NT2/D1 (cell line): ENCODE measurements around the gene PLA2G4D.
"Not testable (repeated sequence)": the region's sequence is repeated elsewhere in the genome, so short reads cannot be mapped to it uniquely, and the experiment has no call there.

Experiments
- DNase-seq: peaks from one replicate; pipeline ENCODE4 v3.0.0-alpha.2; 2011; ENCODE audit warnings: low read depth, low spot score
- H3K27me3 ChIP-seq: 2 replicates; pipeline ENCODE4 v1.6.0; 2011; ENCODE audit warnings: mild to moderate bottlenecking; ENCODE audit not compliant: insufficient read length, insufficient read depth
- H3K36me3 ChIP-seq: 2 replicates; pipeline ENCODE4 v1.6.1; 2011; ENCODE audit warnings: mild to moderate bottlenecking, low read length, mixed read lengths; ENCODE audit not compliant: insufficient read depth, insufficient read length
- H3K4me1 ChIP-seq: 2 replicates; pipeline ENCODE4 v1.5.1; 2011; ENCODE audit not compliant: insufficient read depth, insufficient read length
- H3K4me3 ChIP-seq: 2 replicates; pipeline ENCODE4 v1.5.1; 2011; ENCODE audit warnings: low read depth; ENCODE audit not compliant: insufficient read length
- H3K9ac ChIP-seq: 2 replicates; pipeline ENCODE4 v1.6.0; 2011; ENCODE audit warnings: low read depth; ENCODE audit not compliant: insufficient read length
- H3K9me3 ChIP-seq: 2 replicates; pipeline ENCODE4 v1.5.1; 2011; ENCODE audit warnings: mild to moderate bottlenecking, low read length; ENCODE audit not compliant: insufficient read depth
- SUZ12 ChIP-seq: IDR thresholded peaks from 2 replicates; pipeline ENCODE4 v1.6.1; 2011; ENCODE audit not compliant: insufficient read length, insufficient read depth; ENCODE audit errors: extremely low read depth
- YY1 ChIP-seq: IDR thresholded peaks from 2 replicates; pipeline ENCODE4 v1.6.1; 2011; ENCODE audit not compliant: insufficient read length, insufficient read depth
- ZNF274 ChIP-seq: IDR thresholded peaks from 2 replicates; pipeline ENCODE4 v1.6.1; 2011; ENCODE audit warnings: mild to moderate bottlenecking, low read depth, low read length

The PLA2G4D gene

GRCh38 chr15:42100021-42100800, 5.8 kb upstream of the PLA2G4D start:
- TF ChIP-seq SUZ12, result no peak
- no peak for TF ChIP-seq YY1
- TF ChIP-seq ZNF274, result no peak
- Histone ChIP-seq H3K9ac (no peak overlapping the region), H3K4me3 (no peak overlapping the region), H3K9me3 (no peaks in the 10 kb centered on the region), H3K4me1 (no peaks in the 10 kb centered on the region), H3K27me3 (no peaks in the 10 kb centered on the region), H3K36me3 (no peaks in the 10 kb centered on the region)
- no peak for DNase-seq

- Histone ChIP-seq H3K4me1 (peaks cover 11% of the 10 kb centered on the region), H3K27me3 (no peaks in the 10 kb centered on the region), H3K9me3 (no peaks in the 10 kb centered on the region), H3K36me3 (no peaks in the 10 kb centered on the region), H3K9ac (no peak overlapping the region), H3K4me3 (no peak overlapping the region)
- TF ChIP-seq ZNF274 (no peak), YY1 (no peak), SUZ12 (no peak)
- DNase-seq, result no peak
Measured at GRCh38 chr15:42097018-42097417, 2.7 kb upstream of the PLA2G4D start.

- DNase-seq, result no peak
- H3K27me3 ChIP-seq, result no peaks in the 10 kb centered on the region
- no peaks in the 10 kb centered on the region for H3K36me3 ChIP-seq
- H3K4me3 ChIP-seq, result no peak overlapping the region
- peaks cover 16% of the 10 kb centered on the region for H3K4me1 ChIP-seq
- no peak overlapping the region for H3K9ac ChIP-seq
- TF ChIP-seq SUZ12, result no peak
- no peak for TF ChIP-seq YY1
- no peak for TF ChIP-seq ZNF274
- H3K9me3 ChIP-seq, result no peaks in the 10 kb centered on the region
Measured at GRCh38 chr15:42093966-42094365, 396 bp downstream of the PLA2G4D start.

DNA sequence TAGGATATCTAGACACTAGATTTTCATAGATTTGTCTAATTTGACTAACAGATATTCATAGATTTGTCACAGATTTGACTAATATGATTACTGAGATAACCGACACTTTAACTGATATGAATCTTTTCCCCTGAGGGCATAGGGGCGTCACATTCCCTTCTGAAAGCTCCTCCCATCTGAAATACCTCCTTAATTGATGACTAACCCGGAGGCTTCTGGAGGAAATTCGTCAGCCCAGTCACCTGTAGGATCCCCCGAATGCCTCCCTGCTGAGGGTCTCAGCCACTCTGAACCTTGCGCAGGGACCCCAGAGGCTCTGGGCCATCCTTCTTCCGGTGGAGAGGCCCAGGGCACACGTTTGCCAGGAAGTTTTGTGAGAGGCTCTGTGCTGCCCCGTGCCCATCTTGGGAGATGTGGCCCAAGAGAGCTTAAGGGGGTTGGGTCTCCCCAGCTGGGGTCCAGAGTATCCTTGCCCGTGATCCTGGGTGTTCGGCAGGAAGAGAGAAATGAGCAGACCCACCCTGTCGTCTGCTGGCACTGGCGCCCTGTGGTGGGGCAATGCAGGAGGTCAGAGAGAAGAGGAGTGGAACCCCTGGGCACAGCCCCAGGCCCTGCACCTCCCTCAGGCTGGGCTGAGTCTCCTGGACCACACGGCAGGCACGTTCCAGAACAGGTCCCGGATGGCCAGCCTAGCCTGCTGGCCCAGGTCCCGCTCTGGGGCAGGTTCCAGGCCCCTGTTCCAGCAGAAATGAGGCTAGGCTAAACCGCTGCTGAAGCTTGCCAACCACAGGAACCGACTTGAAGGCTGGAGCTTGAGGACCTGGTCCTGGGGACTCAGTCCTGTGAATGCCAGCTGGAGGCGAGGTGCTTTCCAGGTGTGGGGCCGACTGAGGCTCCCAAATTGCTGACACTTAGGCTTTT, 1.7 kb downstream of the PLA2G4D start:
- no peak for DNase-seq
- no peak overlapping the region for H3K9ac ChIP-seq
- peaks cover 17% of the 10 kb centered on the region for H3K4me1 ChIP-seq
- no peak overlapping the region for H3K4me3 ChIP-seq
- no peaks in the 10 kb centered on the region for H3K36me3 ChIP-seq
- no peaks in the 10 kb centered on the region for H3K9me3 ChIP-seq
- H3K27me3 ChIP-seq, result no peaks in the 10 kb centered on the region
- TF ChIP-seq YY1 (no peak), SUZ12 (no peak), ZNF274 (no peak)

GRCh38 chr15:42091753-42092397, 2.5 kb downstream of the PLA2G4D start:
- H3K9ac ChIP-seq, H3K4me3 ChIP-seq, H3K9me3 ChIP-seq, H3K27me3 ChIP-seq, DNase-seq, H3K36me3 ChIP-seq: not testable (repeated sequence)
- H3K4me1 ChIP-seq, result peaks cover 17% of the 10 kb centered on the region

- Histone ChIP-seq H3K27me3 (no peaks in the 10 kb centered on the region), H3K4me1 (peaks cover 17% of the 10 kb centered on the region), H3K9me3 (no peaks in the 10 kb centered on the region), H3K9ac (no peak overlapping the region), H3K36me3 (no peaks in the 10 kb centered on the region), H3K4me3 (no peak overlapping the region)
- TF ChIP-seq SUZ12 (no peak), YY1 (no peak), ZNF274 (no peak)
- DNase-seq, result no peak
Measured at GRCh38 chr15:42090781-42091180, 3.6 kb downstream of the PLA2G4D start.

DNA sequence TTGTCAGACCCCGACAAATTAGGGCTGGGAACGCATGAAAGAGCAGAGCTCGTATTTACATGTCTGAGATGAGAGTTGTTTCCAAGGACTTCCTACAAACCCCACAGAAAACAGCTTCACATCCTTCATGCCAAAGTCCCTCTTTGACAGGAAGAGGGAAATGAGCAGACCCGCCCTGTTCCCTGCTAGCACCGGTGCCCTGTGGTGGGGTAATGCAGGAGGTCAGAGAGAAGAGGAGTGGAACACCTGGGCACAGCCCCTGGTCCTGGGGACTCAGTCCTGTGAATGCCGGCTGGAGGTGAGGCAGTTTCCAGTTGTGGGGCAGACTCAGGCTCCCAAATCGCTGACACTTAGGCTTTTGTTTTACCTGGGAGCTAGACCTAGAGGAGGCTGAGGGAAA, 4.0 kb downstream of the PLA2G4D start:
- TF ChIP-seq YY1, result no peak
- TF ChIP-seq ZNF274, result no peak
- no peak for TF ChIP-seq SUZ12
- H3K9me3 ChIP-seq, result no peaks in the 10 kb centered on the region
- no peak overlapping the region for H3K4me3 ChIP-seq
- DNase-seq, result no peak
- H3K9ac ChIP-seq, result no peak overlapping the region
- H3K4me1 ChIP-seq, result peaks cover 17% of the 10 kb centered on the region
- H3K36me3 ChIP-seq, result no peaks in the 10 kb centered on the region
- no peaks in the 10 kb centered on the region for H3K27me3 ChIP-seq
